A549 (cell line): ENCODE measurements around the gene EPB41L2. TPM values are rescaled to one million over a fixed set of nuclear protein-coding genes. Genes with fewer than 3 reads are reported as not detected.

ENCODE experiments used
- ATAC-seq, 2 experiments: fragments of 200-7000 bp in 1 of 2; fragments of >200 bp in 1 of 2; cut with Nextera tagmentation in 1 of 2; cut with Tn5 transposase in 1 of 2; 3 replicates each; pipeline versions ENCODE4 v1.8.0 to v1.9.1; 2018 to 2020; ENCODE audit warnings: mild to moderate bottlenecking in 1 of 2, moderate library complexity in 1 of 2
- CTCF ChIA-PET: fragments of 300-600 bp; sonication (Branson Sonifier 250); formaldehyde crosslinking; extraction: SDS; loops from one replicate; lab custom pipeline; 2021; ENCODE audit warnings: antibody characterized with exemption, inconsistent platforms; lab: Yijun Ruan, JAX
- POLR2A ChIA-PET: fragments of 350-600 bp; formaldehyde crosslinking; extraction: SDS; loops from one replicate; lab custom pipeline; 2021; ENCODE audit warnings: antibody characterized with exemption, inconsistent platforms; lab: Yijun Ruan, JAX
- DNase-seq, 2 experiments: peaks; one replicate each; pipeline versions ENCODE4 v3.0.0 to v3.0.0-alpha.2; 2011 to 2016; ENCODE audit warnings: low read depth in 1 of 2, low spot score in 1 of 2
- FAIRE-seq: peaks from 2 replicates; lab custom pipeline; 2011; peaks lifted over from hg19 to GRCh38; lab: Jason Lieb, UNC
- H3K27ac ChIP-seq, 2 experiments: fragments of >200 bp; sonication (Bioruptor Twin); formaldehyde crosslinking; 3 replicates each; pipeline ENCODE4 v1.5.1; 2016 to 2017
- H3K4me1 ChIP-seq: fragments of >200 bp; sonication (Bioruptor Twin); formaldehyde crosslinking; 3 replicates; pipeline ENCODE4 v1.6.1; 2016
- H3K4me2 ChIP-seq: fragments of >200 bp; sonication (Bioruptor Twin); formaldehyde crosslinking; 3 replicates; pipeline ENCODE4 v1.6.1; 2016
- H3K4me3 ChIP-seq: fragments of >200 bp; sonication (Bioruptor Twin); formaldehyde crosslinking; 3 replicates; pipeline ENCODE4 v1.5.1; 2016
- H3K9me3 ChIP-seq: fragments of >200 bp; sonication (Bioruptor Twin); formaldehyde crosslinking; 3 replicates; pipeline ENCODE4 v1.6.1; 2016
- CHD2 ChIP-seq: fragments of 150-350 bp; IDR thresholded peaks from 2 replicates; pipeline ENCODE4 v1.6.1; 2014; ENCODE audit warnings: low read length; ENCODE audit not compliant: partially characterized antibody
- EHMT2 ChIP-seq: fragments of 200-600 bp; sonication (generic); IDR thresholded peaks from 2 replicates; pipeline ENCODE4 v1.6.1; 2016; ENCODE audit warnings: antibody characterized with exemption, low read depth, mild to moderate bottlenecking, moderate library complexity
- EP300 ChIP-seq, 2 experiments: fragments of >200 bp; sonication (Bioruptor Twin); formaldehyde crosslinking; IDR thresholded peaks; 2 replicates in 1 of 2; 3 replicates in 1 of 2; pipeline ENCODE4 v1.6.1; 2016 to 2017
- ESRRA ChIP-seq: fragments of 150-350 bp; IDR thresholded peaks from 2 replicates; pipeline ENCODE4 v1.6.1; 2014; ENCODE audit warnings: mild to moderate bottlenecking, low read length, borderline replicate concordance
- FOSL2 ChIP-seq, 2 experiments: fragments of 450-650 bp in 1 of 2; fragments of >200 bp in 1 of 2; sonication (Bioruptor Twin) in 1 of 2; formaldehyde crosslinking; IDR thresholded peaks; 2 replicates each; pipeline versions ENCODE4 v1.5.0 to v1.6.1; 2016 to 2020; ENCODE audit warnings: mild to moderate bottlenecking in 1 of 2, moderate library complexity in 1 of 2
- HOXA7 ChIP-seq: fragments of 250-450 bp; sonication (Bioruptor Pico); IDR thresholded peaks from 2 replicates; pipeline ENCODE4 v1.5.0; 2020; ENCODE audit warnings: mild to moderate bottlenecking, moderate library complexity
- JUN ChIP-seq, 2 experiments: fragments of >200 bp; sonication (Bioruptor Twin); formaldehyde crosslinking; IDR thresholded peaks; 2 replicates in 1 of 2; 3 replicates in 1 of 2; pipeline ENCODE4 v1.6.1; 2016 to 2017
- JUNB ChIP-seq: fragments of >200 bp; sonication (Bioruptor Twin); formaldehyde crosslinking; IDR thresholded peaks from 2 replicates; pipeline ENCODE4 v1.6.1; 2016
- NFE2L2 ChIP-seq: fragments of 150-350 bp; conservative IDR thresholded peaks from 2 replicates; pipeline ENCODE4 v1.6.1; 2014; ENCODE audit warnings: low read length
- NR3C1 ChIP-seq: fragments of >200 bp; sonication (Bioruptor Twin); formaldehyde crosslinking; IDR thresholded peaks from 3 replicates; pipeline ENCODE4 v1.6.1; 2017
- PHF8 ChIP-seq: fragments of 200-600 bp; sonication (generic); IDR thresholded peaks from 2 replicates; pipeline ENCODE4 v1.6.1; 2016; ENCODE audit warnings: low read depth, mild to moderate bottlenecking, antibody characterized with exemption, moderate library complexity, borderline replicate concordance
- POLR2A ChIP-seq: IDR thresholded peaks from 2 replicates; pipeline ENCODE4 v1.6.1; 2012; ENCODE audit warnings: mild to moderate bottlenecking, low read length
- RCOR1 ChIP-seq: fragments of 150-350 bp; IDR thresholded peaks from 2 replicates; pipeline ENCODE4 v1.6.1; 2014; ENCODE audit warnings: antibody characterized with exemption, low read length, low read depth
- REST ChIP-seq: fragments of 200-600 bp; sonication (generic); IDR thresholded peaks from 2 replicates; pipeline ENCODE4 v1.6.1; 2016; ENCODE audit warnings: antibody characterized with exemption, mild to moderate bottlenecking, moderate library complexity
- RNF2 ChIP-seq: fragments of 200-600 bp; sonication (generic); IDR thresholded peaks from 2 replicates; pipeline ENCODE4 v1.6.1; 2016; ENCODE audit warnings: low read depth, mild to moderate bottlenecking, antibody characterized with exemption, moderate library complexity, borderline replicate concordance
- SMC3 ChIP-seq: fragments of >200 bp; sonication (Bioruptor Twin); formaldehyde crosslinking; IDR thresholded peaks from 3 replicates; pipeline ENCODE4 v1.6.1; 2018; ENCODE audit warnings: inconsistent platforms
- TP53 ChIP-seq: fragments of 250-450 bp; sonication (Bioruptor Pico); IDR thresholded peaks from 2 replicates; pipeline ENCODE4 v1.5.0; 2021; ENCODE audit warnings: mild to moderate bottlenecking, moderate library complexity
- ZSCAN20 ChIP-seq: fragments of 250-450 bp; sonication (Bioruptor Pico); IDR thresholded peaks from 2 replicates; pipeline ENCODE4 v1.8.0; 2022; ENCODE audit warnings: mild to moderate bottlenecking, moderate library complexity
- WGBS: methylation state at CpG from one replicate; pipeline ENCODE4 v1.1.6; 2017; ENCODE audit errors: missing lambda C conversion rate; 5-methylcytosine and 5-hydroxymethylcytosine counted together
- polyA plus RNA-seq, 4 experiments: library from polyadenylated mRNA; depleted of rRNA in 3 of 4; stranded (reverse); fragments of >200 nt; fragmentation: RNase III in 1 of 4; extraction: RNeasy Plus Mini Kit Qiagen cat#74134 plus additional on column Dnase treatment in 1 of 4; gene quantifications; 2 replicates in 3 of 4; 3 replicates in 1 of 4; pipeline ENCODE4 v1.2.3, GENCODE V29; 2011 to 2017
- TF ChIP-seq, protein P1 (sequence below): fragments of 250-450 bp; sonication (Bioruptor Pico); IDR thresholded peaks from 2 replicates; pipeline ENCODE4 v1.5.0; 2020; ENCODE audit warnings: low read depth, mild to moderate bottlenecking, moderate library complexity
- TF ChIP-seq, protein P2 (sequence below): fragments of 450-650 bp; IDR thresholded peaks from 2 replicates; pipeline ENCODE4 v1.6.1; 2014; ENCODE audit warnings: antibody characterized with exemption

Gene EPB41L2
- polyA plus RNA-seq, 2 of the 4 experiments (the other 2 are of a cell fraction): 42.9 to 50.3 TPM

- DNase-seq (no peak), FAIRE-seq (no peak), ATAC-seq (peak; percentile 47 to 76; a peak in 3 of 6 replicates)
- Histone ChIP-seq H3K9me3 (no peaks in the 10 kb centered on the region), H3K4me3 (no peak overlapping the region), H3K4me2 (peak overlapping the region; percentile 62), H3K4me1 (peaks cover 44% of the 10 kb centered on the region), H3K27ac (peak overlapping the region in 1 of 2 experiments; percentile 59; a peak in 3 of 6 replicates)
- WGBS: 35% methylated on average over 3 of the region's 3 CpGs
- POLR2A ChIA-PET: interaction anchor here (0.7 kb wide), 1 partner anchor 16 kb away, joined by 3 read pairs; no protein-coding TSS in a partner anchor
- CTCF ChIA-PET: no interaction called here
- TF ChIP-seq JUN (IDR thresholded peaks at IDR 0.05) (no peak), ZSCAN20 (CRISPR knock-in tag) (no peak), NR3C1 (no peak), REST (no peak), CHD2 (no peak)
Observed at GRCh38 chr6:131015630-131016263, 47.3 kb downstream of the EPB41L2 start.

GRCh38 chr6:131015025-131015591, 47.9 kb downstream of the EPB41L2 start:
- no peak for DNase-seq
- Histone ChIP-seq H3K27ac (peak overlapping the region in 1 of 2 experiments; percentile 59; a peak in 2 of 6 replicates), H3K4me3 (no peak overlapping the region), H3K4me1 (peaks cover 44% of the 10 kb centered on the region), H3K9me3 (no peaks in the 10 kb centered on the region), H3K4me2 (peak overlapping the region; percentile 62)
- 33% methylated on average over 4 of the region's 4 CpGs for WGBS
- peak in 1 of 2 experiments; percentile 24; a peak in 2 of 6 replicates for ATAC-seq
- no peak for TF ChIP-seq NFE2L2
- ChIA-PET POLR2A (no interaction called here), CTCF (interaction anchor here (0.5 kb wide), 1 partner anchor 20 kb away, joined by 3 read pairs; no protein-coding TSS in a partner anchor)
- no peak for FAIRE-seq

DNA sequence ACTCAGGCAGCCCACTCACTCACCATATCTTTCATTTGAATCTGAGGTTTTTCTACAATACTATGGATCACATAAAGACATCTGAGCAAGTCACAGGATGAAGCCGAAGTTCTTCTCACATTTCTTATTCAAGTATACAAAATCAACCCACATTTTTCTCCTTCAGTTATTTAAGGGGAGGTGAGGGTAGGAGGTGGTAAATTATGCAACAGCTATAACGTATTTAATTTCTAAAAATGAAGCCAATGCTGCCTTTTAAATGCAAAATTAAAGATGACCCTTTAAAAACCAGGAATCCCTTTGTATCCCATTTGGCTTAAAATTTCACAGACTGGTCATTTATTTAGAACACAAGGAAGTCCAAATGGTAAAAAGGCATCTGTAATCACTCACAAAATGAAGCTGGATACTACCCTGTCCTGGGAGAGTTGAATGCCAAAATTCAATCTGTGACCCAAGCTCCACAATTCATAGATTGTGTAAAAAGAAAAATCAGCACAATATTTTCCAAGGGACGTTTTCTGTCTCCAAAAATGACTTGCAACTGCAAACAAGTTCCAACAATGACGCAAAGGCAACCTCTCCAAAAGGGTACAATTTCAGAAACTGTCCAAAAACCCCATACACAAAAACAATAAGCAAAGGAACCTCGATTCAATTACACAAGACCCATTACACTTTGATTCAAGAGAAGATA, 48.8 kb downstream of the EPB41L2 start:
- CTCF ChIA-PET: interaction anchor here (0.5 kb wide), 1 partner anchor 21 kb away, joined by 3 read pairs; no protein-coding TSS in a partner anchor
- POLR2A ChIA-PET: no interaction called here

More for the DNA sequence above, 48.8 kb downstream of the EPB41L2 start:
- FAIRE-seq: no peak
- no peak for DNase-seq
- Histone ChIP-seq H3K4me1 (peaks cover 44% of the 10 kb centered on the region), H3K4me2 (peak overlapping the region; percentile 62)
- ATAC-seq: no peak
- WGBS: 44% methylated on average over 5 of the region's 5 CpGs
- TF ChIP-seq, protein P1, sequence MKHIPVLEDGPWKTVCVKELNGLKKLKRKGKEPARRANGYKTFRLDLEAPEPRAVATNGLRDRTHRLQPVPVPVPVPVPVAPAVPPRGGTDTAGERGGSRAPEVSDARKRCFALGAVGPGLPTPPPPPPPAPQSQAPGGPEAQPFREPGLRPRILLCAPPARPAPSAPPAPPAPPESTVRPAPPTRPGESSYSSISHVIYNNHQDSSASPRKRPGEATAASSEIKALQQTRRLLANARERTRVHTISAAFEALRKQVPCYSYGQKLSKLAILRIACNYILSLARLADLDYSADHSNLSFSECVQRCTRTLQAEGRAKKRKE (CRISPR knock-in tag): no peak
- TF ChIP-seq POLR2A (no peak), HOXA7 (CRISPR knock-in tag) (no peak), TP53 (CRISPR knock-in tag) (no peak), RNF2 (no peak), ZSCAN20 (CRISPR knock-in tag) (no peak), JUN (IDR thresholded peaks at IDR 0.05) (no peak), SMC3 (no peak), JUNB (no peak), RCOR1 (no peak), EHMT2 (no peak), FOSL2 (IDR thresholded peaks at IDR 0.05) (no peak), FOSL2 (CRISPR knock-in tag; IDR thresholded peaks at IDR 0.05) (no peak), ESRRA (no peak), EP300 (IDR thresholded peaks at IDR 0.05) (no peak), PHF8 (no peak), REST (no peak)
- TF ChIP-seq, protein P2, sequence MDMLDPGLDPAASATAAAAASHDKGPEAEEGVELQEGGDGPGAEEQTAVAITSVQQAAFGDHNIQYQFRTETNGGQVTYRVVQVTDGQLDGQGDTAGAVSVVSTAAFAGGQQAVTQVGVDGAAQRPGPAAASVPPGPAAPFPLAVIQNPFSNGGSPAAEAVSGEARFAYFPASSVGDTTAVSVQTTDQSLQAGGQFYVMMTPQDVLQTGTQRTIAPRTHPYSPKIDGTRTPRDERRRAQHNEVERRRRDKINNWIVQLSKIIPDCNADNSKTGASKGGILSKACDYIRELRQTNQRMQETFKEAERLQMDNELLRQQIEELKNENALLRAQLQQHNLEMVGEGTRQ: no peak
- TF ChIP-seq, all 56 proteins: peak for 0
- Histone ChIP-seq H3K4me3 (no peak overlapping the region), H3K27ac (0 out of 6 replicates have a peak overlapping the region, but pooled peaks of 1 of the 2 experiments have one; percentile 10), H3K9me3 (no peaks in the 10 kb centered on the region)
